ENCODE measurements around the gene ZNF273.

Gene ZNF273

DNA sequence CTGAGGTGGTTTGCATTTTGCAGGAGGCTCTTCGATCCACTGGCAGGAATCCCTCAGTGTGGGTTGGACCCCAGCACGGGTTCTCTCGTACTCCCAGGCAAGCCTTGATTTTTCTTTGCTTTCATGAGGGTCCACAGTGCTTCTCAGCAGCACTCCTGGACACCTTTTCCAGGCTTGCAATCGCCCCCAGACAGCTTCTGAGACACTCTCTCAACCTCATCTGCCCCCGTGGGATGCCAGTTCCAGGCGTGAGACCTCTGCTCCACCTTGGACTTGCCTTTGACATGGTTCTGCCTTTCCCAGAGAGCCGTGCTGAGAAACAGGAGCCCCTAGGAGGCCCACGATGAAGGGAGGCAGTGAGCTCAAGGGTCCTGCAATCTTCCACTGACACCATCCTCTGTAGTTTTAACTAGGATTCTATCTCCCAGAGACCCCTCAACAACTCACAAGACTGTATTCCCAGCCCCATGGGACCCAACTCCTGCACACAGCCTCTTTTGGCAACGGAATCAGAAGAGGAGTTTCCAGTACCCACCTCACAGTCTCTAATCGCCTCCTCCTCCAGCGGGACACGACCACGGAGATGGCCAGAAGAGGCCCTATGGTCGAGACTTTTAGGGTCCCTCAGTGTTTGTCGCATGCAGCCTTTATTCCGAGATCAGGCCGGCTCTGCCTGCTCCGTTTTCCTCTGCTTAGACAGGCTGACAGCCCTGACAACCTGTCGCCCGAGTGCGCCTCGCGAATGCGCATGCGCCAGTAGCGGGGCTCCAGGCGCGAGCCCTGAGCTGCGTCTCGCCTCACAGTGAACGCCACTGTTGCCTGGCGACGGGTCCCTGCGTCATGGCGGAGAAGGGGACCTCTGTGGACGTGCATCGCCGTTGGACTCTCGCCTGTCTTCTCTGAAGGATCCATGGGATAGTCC is 26.0 kb upstream of the ZNF273 start:
- peak; percentile 83 for DNase-seq (ENCODE audit: low spot score)

DNA sequence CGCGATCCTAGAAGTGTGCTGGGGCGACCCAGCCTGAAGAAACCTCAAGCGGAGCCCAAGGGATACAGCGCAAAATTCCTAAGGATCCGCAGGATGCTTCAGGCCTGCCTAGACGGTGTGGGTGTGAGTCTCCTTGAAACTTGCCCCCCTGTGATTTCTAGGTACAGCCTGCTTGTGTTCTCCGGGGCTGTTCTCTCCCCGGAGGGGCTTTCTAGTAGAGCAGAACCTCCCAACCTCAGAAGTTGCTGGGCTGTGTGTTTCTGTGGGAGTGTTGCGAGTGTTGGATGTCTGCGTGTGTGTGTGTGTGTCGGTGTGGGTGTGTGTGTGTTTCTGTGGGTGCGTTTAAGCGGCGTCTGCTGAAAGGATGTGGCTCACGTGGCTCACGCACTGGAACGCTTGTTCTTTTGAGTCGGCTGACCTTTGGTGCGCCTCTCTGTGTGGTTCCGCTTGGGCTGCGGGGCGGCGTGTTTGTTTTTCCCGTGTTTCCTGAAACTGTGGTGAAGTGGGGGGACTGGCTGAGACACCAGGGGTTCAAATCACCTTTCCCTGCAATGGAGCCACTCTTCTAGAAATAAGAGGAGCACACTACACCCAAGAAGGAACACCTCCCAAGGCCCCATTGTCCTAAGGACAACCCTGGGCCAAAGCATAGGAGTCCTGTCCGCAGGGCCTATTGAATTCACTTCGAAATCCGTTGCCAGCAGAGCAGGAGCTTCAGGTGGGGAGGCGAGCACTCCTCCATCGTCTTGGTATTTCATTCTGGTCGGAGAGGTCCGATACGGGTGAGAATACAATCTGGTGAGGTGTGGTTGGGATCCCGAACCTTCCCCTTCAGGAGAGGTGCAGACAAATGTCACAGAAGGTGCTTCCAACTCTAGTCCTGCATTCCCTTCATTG is 25.1 kb upstream of the ZNF273 start:
- DNase-seq (ENCODE audit: low spot score) = no peak

- DNase-seq (ENCODE audit: low spot score) = no peak
Observed at GRCh38 chr7:64878684-64879083, 24.4 kb upstream of the ZNF273 start.

DNA sequence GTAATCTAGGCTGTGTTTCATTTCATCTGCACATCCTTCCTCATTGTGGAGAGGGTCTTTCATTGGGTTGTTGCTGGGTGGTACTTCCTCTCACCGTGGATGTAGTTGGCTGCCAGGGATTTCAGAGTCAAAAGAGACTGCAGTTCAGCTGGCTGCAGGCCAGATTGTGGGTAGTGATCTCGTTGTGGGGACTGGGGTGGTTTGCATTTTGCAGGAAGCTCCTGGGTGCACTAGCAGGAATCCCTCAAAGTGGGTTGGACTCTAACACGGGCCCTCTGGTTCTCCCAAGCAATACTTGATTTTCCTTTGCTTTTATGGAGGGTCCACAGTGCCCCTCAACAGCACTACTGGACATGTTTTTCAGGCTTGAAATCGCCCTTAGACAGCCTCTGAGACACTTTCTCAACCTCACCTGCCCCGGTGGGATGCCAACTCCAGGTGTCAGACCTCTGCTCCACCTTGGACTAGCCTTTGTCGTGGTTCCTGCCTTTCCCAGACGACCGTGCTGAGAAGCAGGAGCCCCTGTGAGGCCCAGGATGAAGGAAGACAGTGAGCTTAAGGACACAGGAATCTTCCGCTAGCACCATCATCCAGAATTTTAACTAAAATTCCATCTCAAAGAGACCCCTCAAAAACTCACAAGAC is 23.9 kb upstream of the ZNF273 start:
- DNase-seq (ENCODE audit: low spot score) = no peak

DNA sequence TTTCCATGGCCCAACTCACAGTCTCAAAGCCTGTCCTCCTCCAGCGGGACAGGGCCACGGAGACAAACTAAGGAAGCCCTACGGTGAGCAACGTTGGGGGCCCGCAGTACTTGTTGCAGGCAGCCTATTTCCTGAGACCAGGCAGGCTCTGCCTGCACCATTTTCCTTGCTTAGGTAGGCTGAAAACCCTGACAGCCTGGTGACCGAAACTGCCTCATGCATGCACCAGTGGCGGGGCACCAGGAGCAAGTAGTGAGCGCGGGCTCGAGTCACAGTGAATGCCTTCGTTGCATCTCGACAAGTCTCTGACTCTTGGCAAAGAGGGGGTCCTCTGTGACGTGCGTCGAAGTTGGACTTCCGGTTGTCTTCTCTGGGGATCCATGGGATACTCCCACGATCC is 23.3 kb upstream of the ZNF273 start:
- DNase-seq (ENCODE audit: low spot score) = no peak

GRCh38 chr7:64880322-64881297 is 22.5 kb upstream of the ZNF273 start:
- DNase-seq (ENCODE audit: low spot score) = no peak

DNA sequence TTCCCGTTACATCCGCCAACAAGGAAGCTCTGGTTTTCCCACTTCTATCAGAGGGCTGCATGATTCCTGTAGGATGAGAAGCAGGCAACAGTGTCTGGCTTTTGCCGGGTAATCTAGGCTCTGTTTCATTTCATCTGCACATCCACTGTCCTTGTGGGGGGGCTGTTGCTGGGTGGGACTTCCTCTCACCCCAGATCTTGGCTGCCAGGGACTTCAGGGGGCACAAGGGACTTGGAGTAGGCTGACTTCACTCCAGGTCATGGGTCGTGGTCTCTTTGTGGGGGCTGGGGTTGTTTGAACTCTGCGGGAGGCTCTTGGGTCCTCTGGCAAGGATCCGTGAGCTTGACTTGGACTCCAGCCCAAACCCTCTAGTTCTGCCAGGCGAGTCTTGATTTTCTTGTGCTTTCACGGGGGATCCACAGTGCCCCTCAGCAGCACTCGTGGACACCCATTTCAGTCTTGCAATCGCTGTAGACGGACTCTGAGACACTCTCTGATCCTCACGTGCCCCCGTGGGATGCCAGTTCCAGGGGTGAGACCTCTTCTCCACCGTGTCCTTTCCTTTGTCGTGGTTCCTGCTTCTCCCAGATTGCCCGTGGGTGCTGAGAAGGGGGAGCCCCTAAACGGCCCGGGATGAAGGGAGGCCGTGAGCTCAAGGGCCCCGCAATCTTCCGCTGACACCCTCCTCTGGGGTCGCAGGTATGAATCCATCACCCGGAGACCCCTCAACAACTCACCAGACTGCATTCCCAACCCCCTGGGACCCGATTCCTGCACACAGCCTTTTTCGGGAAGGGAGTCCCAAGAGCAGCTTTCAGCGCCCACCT is 21.4 kb upstream of the ZNF273 start:
- DNase-seq (ENCODE audit: low spot score) = no peak

- DNase-seq (ENCODE audit: low spot score) = peak; percentile 83
Observed at GRCh38 chr7:64882341-64883112, 20.5 kb upstream of the ZNF273 start.

DNA sequence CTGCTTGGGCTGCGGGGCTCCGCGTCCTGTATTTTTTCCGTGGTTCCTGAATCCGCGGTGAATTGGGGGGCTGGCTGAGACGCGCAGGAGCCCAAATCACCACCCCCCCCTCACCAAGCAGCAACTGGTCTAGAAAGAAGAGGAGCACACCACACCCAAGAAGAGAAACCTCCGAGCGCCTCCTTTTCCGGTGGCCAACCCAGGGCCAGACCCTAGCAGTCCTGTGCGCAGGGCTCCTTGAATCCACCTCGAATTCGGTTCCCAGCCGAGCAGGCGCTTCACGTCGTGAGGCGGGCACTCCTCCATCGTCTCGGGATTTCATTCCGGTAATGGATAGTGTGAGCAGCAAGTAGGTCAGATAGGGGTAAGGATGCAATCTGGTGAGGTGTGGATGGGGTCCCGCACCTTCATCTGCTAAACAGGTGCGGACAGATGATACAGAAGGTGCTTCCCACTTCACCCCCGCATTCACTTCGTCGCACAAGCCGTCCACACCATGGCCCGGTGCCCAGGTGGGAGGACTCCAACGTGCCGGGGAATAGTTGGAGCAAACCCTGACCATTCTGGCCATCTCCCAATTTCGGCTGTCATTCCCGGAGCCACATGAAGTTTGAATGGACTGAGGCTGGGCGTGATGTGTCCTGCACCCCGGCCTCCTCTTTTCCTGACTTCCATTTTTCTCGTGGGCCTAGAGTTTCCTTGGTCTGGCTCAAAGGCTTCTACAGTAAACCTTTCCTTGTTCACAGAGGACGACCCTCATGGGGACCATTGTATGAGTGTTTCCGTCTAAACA is 19.8 kb upstream of the ZNF273 start:
- no peak for DNase-seq (ENCODE audit: low spot score)

DNA sequence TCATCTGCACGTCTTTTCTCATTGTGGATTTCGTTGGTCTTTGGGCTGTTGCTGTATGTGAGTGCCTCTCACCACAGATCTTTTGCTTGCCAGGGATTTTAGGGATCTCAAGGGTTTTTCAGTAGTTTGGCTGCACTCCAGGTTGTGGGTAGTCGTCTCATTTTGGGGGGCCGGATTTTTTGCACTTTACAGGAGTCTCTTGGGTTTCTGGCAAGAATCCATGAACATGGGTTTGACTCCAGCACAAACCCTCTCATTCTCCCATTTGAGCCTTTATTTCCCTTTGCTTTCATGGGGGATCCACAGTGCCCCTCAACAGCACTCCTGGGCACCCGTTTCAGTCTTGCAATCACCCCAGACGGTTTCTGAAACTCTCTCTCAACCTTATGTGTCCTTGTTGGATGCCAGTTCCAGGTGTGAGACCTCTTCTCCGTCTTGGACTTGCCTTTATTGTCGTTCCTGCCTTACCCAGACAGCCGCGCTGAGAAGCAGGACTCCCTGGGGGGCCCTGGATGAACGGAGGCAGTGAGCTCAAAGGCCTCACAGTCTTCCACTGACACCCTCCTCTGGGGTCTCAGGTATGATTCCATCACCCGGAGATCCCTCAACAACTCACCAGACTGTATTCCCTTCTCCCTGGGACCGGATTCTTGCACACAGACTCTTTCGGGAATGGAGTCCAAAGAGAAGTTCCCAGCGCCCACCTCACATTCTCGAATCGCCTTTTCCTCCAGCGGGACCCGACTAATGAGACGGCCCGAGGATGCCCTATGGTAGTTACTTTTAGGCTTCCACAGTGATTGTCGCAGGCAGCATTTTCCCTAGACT is 18.8 kb upstream of the ZNF273 start:
- no peak for DNase-seq (ENCODE audit: low spot score)

DNA sequence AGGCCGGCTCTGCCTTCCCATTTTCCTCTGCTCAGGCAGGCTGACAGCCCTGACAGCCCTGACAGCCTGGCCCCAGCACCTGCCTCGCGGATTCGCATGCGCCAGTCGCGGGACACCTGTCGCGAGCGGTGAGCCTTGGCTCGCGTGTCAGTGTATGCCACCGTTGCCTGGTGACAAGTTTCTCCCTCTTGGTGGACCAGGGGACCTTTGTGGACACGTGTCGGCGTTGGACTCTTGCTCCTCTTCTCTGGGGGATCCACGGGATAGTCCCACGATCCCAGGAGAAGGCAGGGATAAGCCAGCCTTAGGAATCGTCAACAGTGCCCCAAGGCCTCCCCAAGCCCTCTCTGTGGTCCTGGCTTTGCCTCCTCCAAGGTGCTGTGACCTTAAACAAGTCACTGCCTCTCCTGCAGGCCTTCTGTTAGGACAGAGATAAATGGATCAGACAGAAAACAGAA is 18.1 kb upstream of the ZNF273 start:
- no peak for DNase-seq (ENCODE audit: low spot score)

DNA sequence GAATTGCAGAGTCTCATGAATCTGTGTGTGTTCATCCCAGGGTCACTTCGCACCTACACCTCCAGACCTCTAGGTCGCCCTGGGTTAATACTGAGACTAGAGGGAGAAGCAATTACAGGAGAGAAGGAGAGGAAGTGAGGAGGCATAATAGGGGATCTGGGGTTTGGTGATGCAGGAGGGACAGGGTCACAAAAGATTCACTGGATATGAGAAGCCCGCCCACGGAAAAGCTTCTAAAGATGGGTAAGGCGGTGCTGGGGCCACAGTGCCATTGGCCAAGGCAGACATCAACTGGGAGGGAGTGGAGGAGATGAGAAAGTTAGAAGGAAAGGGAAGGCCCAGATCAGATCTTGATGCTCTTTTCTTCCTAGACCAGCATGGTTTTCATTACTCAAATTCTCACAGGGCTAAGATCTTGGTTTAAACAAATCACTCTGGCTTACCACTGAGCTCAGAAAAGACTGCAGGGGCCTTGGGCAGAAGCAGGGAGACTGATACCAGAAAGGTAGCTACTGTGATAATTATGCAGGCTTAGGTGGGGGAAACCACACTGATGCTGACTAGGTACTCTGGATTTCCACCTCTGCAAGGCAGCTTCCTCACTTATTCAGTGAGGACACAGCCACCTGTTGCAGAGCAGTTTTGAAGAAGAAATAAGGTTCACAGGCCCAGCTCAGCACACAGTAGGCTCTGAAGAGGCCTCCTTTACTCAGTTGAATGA is 17.4 kb upstream of the ZNF273 start:
- no peak for DNase-seq (ENCODE audit: low spot score)

GRCh38 chr7:64886956-64887545 is 16.0 kb upstream of the ZNF273 start:
- no peak for DNase-seq (ENCODE audit: low spot score)

GRCh38 chr7:64887756-64888508 is 15.1 kb upstream of the ZNF273 start:
- DNase-seq (ENCODE audit: low spot score) = peak; percentile 76

DNA sequence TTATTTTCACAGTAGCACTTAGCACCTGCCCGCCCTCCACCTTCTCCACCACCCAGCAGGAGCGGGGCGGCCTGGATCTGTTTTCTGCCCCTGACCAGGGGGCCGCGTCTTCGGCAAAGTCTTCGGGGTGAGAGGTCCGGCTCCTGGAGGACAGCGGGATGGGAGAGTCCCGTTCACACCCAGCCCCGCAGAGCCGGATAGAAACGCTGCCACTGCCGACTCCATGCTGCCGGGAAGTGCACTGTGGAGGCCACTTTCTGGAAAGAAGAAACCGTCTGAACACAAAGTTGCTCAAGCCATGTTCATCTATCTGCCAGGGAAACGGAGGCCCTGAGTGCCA is 14.5 kb upstream of the ZNF273 start:
- DNase-seq (ENCODE audit: low spot score) = no peak

Measured in Ammon's horn (tissue), 1 donor.